Jurkat, Clone E6-1 (cell line): ENCODE results near the gene TBX2.
"Not testable (repeated sequence)": the region's sequence is repeated elsewhere in the genome, so short reads cannot be mapped to it uniquely, and the experiment has no call there.

Experiments used
- DNase-seq: peaks from one replicate; pipeline ENCODE4 v3.0.0-alpha.2; 2011; ENCODE audit warnings: low read depth, low spot score
- H3K4me3 ChIP-seq: 2 replicates; pipeline ENCODE4 v1.5.1; 2011; ENCODE audit warnings: mild to moderate bottlenecking, low read length, control low read depth, moderate library complexity

Gene TBX2

GRCh38 chr17:61443475-61443882 lies 43.8 kb downstream of the TBX2 start:
- no peak for DNase-seq

GRCh38 chr17:61444075-61444474 lies 44.4 kb downstream of the TBX2 start:
- H3K4me3 ChIP-seq, result no peak overlapping the region
- DNase-seq, result no peak

More at GRCh38 chr17:61443475-61443882, 43.8 kb downstream of the TBX2 start:
- H3K4me3 ChIP-seq, result no peak overlapping the region

DNA sequence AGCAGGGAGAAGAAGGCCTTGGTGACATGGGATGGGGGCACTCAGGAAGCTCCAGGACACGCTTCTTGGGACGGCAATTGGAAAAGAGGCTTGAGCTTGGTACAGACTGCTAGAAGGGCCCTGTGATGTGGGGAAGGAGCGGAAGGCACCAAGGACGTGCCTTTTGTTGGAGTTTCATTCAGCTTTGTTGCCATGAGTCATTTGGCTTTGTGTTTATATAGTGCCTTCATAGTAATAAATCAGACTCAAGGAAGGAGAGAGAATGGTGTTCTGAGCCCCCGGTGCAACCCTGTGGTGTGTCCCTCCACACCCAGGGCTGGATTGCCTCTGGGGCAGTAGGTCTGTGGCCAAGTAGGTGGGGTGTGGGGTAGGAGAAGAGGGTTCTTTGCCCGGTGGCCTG lies 45.2 kb downstream of the TBX2 start:
- DNase-seq, result no peak
- H3K4me3 ChIP-seq, result no peak overlapping the region

DNA sequence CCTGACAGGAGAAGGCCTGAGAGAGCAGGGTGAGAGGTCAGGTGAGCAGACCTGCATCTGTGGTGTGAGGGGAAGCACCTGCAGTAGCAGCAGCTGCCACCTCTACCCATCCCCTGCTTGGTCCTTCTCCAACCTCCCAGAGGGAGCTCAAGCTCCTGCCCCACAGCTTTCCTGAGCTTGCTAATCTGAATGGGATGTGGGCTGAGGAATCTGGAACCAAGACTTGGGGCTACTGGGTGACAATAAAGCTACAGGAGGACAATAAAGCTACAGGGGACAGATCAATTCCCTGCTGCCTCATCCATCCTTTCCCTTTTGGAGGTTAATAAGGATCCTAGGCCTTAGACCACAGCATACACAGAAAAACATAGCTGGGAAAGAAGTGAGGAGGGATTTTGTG lies 47.7 kb downstream of the TBX2 start:
- DNase-seq, result no peak
- no peak overlapping the region for H3K4me3 ChIP-seq

DNA sequence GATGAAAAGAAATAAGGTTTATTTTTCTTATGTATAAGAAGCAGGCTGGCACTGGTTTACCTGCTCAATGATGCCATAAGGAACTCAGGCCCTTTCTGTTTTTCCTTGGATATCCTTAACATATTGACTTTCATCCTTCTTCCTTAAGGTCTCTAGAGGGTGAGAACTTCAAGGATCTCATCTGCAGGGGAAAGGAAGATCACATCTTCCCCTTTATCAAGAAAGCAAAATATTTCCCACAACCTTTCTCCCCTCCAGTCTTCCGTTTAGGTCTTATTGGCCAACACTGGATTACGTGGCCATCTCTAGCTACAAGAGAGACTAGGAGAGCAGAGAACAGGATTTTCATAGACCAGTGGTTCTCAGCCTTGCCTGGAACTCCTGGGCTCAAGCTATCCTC lies 48.4 kb downstream of the TBX2 start:
- H3K4me3 ChIP-seq, result no peak overlapping the region
- no peak for DNase-seq

GRCh38 chr17:61449140-61449539 lies 49.5 kb downstream of the TBX2 start:
- DNase-seq, H3K4me3 ChIP-seq: not testable (repeated sequence)

DNA sequence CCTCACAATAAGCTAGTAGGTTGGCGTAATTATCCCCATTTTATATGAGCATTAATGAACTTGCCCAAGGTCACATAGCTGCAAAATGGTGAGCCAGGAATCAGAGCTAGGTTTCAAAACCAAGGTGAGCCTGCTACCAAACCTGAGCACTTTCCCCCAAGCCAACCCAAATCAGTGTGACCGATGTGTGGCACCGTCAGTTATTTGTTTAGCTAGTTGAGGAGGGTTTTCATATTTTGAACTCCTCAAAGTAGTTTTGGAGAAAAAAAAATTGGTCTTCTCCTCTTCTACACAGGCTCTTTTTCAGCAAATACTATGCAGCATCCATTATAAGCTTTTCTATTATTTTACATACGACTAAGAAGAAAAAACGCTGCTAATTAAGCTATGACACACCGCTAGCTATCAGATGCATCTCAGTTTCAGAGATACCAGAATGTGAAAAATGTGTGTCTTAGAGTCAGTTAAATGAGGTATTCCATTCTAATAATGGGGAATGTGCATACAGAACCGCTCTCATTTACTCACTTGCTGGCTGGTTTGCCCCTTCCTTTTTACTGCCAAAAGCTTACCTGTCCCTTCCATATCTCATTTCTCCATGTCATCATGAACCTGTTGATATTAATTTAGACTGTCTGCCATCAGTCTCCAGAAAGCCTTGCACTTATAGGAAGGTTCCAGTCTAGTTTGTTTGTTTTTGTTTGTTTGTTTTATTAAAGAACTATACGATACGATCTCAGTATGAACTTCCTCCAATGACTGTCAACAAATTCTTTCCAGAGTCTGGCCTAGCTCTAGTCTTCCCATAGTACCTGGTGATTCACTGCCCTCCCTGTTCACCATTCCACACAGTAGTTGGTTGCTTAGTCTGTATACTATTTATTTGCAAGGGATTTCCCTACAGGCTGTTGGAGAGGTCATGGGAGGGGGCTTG lies 50.3 kb downstream of the TBX2 start:
- no peak for DNase-seq
- H3K4me3 ChIP-seq, result no peak overlapping the region

GRCh38 chr17:61450641-61451537 lies 51.2 kb downstream of the TBX2 start:
- H3K4me3 ChIP-seq, result no peak overlapping the region

DNA sequence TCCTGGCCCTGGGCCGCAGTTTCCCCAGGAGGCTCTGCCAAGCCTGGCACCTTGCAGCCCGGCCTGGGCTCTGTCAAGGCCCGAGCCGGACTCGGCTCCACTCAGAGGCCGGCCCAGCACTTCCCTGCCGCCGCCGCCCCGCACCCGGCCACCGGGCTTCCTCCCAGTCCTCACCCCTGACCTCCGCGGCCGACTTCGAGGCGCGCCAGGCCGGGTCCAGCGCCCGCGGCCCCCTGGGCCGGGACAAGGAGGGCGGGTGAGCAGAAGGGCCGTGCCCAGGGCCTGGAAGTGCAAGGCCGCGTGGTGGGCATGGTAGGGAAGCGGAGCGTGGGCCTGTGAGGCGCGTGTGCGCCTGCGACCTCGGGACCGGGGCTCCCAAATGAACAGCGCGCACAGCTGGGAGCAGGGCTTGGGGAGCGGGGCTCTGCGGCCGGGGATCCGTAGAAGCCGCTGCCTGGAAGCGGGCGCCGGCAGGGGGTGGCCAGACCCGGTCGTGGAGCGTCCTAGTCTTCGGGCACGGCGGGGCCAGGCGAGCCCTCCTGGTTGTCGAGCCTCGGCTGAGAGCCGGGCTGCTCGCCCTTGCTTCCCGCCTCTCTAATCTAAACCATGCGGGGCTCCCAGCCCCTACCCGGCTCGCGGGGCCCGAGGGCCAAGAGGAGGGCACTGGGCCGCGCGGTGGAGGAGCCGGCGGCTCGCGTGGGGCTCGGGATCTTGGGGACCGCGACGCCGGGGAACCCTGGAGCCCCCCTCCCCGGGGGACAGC lies 52.1 kb downstream of the TBX2 start:
- no peak for DNase-seq
- H3K4me3 ChIP-seq, result no peak overlapping the region

More at GRCh38 chr17:61450641-61451537, 51.2 kb downstream of the TBX2 start:
- DNase-seq, result no peak

DNA sequence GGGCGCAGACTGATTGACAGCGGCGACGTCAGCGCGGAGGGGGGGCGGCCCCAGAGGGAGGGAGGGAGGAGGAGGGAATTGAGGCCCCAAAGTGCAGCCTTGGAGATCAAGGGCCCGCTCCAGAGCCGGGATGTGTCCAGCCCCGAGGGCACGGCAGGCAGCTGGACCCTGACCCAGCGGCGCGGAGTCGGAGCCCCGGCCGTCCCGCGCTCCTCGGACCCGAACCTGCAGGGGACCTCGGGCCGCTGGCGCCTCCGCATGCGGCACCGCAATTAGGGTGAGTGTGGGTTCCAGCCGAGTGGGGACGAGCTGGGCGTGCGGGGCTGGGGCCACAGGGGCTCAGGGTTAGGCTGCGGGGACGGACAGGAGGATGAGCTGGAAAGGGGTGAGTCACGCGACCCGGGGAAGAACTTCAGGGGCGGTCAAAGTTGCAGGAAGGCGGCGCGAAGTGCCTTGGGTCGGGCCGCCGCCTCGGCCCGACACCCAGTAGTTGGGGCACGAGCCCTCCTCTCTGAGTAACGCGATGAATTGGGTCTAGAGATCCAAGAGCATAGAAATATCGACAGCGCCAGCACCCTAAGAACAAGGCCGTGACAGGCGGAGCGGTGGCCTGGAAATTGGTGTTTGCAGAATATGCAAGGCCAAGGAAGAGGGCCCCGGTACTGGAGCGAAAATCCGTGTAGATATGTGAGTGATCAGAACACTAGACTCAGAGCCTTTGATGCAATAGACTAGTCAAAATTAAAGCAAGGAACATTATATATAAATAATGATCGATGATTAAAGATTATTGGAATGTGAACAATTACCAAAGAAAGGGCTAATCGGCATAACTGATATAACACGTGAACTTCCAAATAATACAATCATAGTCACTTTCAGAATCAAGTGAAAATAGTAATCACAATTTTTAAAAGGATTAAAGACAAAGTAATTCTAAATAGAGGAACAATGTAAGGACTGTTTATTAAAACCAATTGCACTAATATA lies 53.0 kb downstream of the TBX2 start, which contains the start of gene TBX4:
Gene TBX4 (plus strand): TSS at position 122 of the 990 bp plus-strand sequence. CDS start 4,069 bp downstream, outside the sequence.
- DNase-seq, result no peak
- H3K4me3 ChIP-seq, result no peak within 1 kb of the TSS

GRCh38 chr17:61453566-61454380 lies 54.1 kb downstream of the TBX2 start:
- no peak overlapping the region for H3K4me3 ChIP-seq
- no peak for DNase-seq

- no peak for DNase-seq
- H3K4me3 ChIP-seq, result no peak overlapping the region
Measured at GRCh38 chr17:61454381-61455323, 55.0 kb downstream of the TBX2 start.

DNA sequence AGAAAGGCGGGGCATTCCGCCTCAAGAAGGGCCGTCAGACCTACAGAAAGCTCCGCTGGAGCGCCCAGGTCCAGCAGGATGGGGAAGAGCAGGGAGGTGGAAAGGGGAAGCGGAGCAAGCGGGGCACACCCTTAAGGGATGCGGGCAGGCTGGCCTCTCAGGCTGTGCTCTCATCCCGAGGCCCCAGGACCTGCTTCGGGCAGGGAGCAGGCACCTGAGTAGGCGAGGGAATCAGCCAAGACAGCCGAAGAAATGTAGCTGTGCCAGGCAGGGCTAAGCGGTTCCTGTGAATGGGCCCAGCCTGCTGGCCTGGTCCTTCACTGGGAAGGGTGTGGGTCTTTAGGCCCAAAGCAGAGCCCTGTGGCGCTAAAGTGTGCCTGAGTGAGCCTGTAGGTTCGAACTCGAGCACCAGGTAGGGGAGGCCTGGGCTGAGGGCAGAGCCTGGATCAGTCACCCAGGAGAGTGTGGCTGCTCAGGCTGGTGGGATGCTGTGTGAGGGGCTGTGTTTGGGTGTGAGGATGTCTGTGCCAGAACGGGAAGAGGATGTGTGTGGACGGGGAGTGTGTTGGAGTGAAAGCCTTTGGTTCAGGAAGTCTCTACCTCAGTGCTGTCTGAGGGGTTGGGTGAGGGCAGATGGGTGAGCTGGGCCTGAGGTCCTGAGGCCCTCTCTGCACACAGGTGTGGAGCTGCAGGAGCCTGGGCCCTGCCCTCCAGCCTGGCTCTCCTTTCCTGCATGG lies 55.8 kb downstream of the TBX2 start:
- no peak overlapping the region for H3K4me3 ChIP-seq
- DNase-seq, result no peak

- DNase-seq, result no peak
- H3K4me3 ChIP-seq, result no peak overlapping the region
Measured at GRCh38 chr17:61456061-61456681, 56.5 kb downstream of the TBX2 start.

DNA sequence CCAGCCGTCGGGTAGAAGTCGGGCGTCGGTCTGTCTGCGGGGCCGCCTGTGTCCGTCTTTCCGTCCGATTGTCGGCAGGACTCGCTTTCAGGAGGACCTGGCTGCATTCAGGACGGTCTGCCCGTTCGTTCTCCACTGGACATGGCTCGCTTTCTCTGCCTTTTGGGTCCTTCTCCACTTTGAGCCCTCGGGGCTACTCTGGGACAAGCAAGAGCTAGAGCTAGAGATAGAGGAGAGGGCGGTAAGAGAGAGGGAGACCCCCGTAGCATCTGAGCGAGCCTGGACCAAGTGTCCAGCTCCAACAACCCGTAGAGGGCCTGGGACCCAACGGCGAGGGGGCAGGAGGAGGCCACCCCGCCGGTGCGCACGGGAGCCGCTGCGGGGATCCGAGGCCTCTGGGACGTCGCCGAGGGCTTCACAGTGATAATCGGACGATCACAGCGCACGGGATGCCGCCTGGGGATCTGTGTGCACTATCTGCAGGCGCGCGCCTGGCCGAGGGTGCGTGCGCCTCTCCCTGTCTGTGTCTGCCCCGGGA lies 57.1 kb downstream of the TBX2 start:
- no peak overlapping the region for H3K4me3 ChIP-seq

More for the DNA sequence above, 57.1 kb downstream of the TBX2 start:
- no peak for DNase-seq
